ENCODE data around the gene SNED1.

DNA sequence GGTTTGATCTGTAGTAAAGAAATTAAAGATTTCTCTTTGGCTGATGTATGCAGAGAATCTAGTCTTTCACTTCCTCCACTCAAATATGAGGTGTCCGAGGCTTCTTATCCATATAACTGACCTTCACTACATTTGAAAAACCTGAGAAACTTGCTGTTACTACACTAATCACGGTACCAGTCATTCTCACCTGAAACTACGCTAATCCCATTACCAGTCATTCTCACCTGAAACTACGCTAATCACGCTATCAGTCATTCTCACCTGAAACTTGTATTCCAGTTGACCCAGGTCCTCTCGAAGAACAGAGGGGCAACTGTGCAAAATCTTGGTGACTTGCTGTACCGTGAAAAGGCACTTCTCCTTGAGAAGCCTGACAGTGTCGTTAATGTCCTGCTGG is 98.6 kb downstream of the SNED1 start:
- TF ChIP-seq, protein P1, sequence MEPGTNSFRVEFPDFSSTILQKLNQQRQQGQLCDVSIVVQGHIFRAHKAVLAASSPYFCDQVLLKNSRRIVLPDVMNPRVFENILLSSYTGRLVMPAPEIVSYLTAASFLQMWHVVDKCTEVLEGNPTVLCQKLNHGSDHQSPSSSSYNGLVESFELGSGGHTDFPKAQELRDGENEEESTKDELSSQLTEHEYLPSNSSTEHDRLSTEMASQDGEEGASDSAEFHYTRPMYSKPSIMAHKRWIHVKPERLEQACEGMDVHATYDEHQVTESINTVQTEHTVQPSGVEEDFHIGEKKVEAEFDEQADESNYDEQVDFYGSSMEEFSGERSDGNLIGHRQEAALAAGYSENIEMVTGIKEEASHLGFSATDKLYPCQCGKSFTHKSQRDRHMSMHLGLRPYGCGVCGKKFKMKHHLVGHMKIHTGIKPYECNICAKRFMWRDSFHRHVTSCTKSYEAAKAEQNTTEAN (CRISPR knock-in tag; IDR thresholded peaks at IDR 0.05): no peak
- TF ChIP-seq, protein P2, sequence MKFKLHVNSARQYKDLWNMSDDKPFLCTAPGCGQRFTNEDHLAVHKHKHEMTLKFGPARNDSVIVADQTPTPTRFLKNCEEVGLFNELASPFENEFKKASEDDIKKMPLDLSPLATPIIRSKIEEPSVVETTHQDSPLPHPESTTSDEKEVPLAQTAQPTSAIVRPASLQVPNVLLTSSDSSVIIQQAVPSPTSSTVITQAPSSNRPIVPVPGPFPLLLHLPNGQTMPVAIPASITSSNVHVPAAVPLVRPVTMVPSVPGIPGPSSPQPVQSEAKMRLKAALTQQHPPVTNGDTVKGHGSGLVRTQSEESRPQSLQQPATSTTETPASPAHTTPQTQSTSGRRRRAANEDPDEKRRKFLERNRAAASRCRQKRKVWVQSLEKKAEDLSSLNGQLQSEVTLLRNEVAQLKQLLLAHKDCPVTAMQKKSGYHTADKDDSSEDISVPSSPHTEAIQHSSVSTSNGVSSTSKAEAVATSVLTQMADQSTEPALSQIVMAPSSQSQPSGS (CRISPR knock-in tag; IDR thresholded peaks at IDR 0.05; ENCODE audit: borderline replicate concordance, low read depth): no peak
- TF ChIP-seq RELA (CRISPR knock-in tag; IDR thresholded peaks at IDR 0.05; ENCODE audit: borderline replicate concordance): no peak
- TF ChIP-seq, protein P3, sequence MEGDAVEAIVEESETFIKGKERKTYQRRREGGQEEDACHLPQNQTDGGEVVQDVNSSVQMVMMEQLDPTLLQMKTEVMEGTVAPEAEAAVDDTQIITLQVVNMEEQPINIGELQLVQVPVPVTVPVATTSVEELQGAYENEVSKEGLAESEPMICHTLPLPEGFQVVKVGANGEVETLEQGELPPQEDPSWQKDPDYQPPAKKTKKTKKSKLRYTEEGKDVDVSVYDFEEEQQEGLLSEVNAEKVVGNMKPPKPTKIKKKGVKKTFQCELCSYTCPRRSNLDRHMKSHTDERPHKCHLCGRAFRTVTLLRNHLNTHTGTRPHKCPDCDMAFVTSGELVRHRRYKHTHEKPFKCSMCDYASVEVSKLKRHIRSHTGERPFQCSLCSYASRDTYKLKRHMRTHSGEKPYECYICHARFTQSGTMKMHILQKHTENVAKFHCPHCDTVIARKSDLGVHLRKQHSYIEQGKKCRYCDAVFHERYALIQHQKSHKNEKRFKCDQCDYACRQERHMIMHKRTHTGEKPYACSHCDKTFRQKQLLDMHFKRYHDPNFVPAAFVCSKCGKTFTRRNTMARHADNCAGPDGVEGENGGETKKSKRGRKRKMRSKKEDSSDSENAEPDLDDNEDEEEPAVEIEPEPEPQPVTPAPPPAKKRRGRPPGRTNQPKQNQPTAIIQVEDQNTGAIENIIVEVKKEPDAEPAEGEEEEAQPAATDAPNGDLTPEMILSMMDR (IDR thresholded peaks at IDR 0.05): no peak
- no peak for TF ChIP-seq CREB1 (CRISPR knock-in tag; IDR thresholded peaks at IDR 0.05)
